ENCODE data around the gene RBBP8NL.

DNA sequence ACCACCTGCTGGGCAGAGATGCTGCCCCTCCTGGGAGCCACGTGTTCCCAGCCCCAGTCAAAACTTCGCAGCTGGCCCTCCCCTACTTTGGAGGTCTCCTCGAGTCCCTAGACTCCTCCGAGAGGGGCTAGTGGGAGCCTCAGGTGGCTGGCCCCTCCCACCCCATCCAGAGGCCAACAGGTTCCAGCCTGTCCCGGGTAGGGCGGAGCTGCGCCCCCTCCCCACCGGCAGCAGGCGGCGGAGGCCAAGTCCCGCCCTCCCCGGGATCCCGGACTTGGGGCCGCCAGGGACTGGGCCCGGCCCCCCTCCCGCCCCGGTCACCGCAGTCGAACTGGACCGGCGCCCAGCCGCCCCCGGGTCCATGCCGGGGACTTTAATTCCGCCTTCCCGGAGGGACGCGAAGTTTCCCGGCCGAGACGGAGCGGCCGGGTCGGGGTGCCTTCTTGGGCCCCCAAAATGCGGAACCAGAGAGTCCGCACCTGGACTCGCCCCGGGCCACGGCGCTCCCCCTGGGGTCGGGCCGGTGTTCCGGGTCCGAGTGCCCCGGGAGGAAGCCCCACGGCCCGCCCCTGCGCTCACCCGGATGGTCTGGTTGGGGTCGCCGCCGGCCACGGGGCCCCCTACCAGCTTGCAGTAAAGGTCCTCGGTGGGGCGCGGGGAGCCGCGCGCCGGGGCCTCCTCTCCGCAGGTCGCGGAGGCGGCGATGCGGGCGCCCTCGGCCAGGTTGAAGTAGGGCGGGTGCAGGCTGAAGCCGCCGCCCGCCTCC, 60.8 kb downstream of the RBBP8NL start:
- TF ChIP-seq CTCF (IDR thresholded peaks at IDR 0.05) (no peak), POLR2A (IDR thresholded peaks at IDR 0.05) (no peak)
